H1 (cell line): ENCODE data around the gene IQCH. TPM values are rescaled to one million over a fixed set of nuclear protein-coding genes. Genes with fewer than 3 reads are reported as not detected.

Source experiments
- CHD7 ChIP-seq: fragments of 300-600 bp; sonication (generic); IDR thresholded peaks from 2 replicates; pipeline ENCODE4 v1.7.1; 2012; ENCODE audit warnings: low read length, moderate library complexity, mild to moderate bottlenecking, inconsistent platforms; ENCODE audit not compliant: insufficient replicate concordance
- polyA plus RNA-seq, 7 experiments: library from polyadenylated mRNA; depleted of rRNA in 3 of 7; stranded (reverse) in 5 of 7; unstranded in 2 of 7; fragments of >200 nt in 5 of 7; fragments of 200-250 nt in 2 of 7; gene quantifications; 1 replicate in 5 of 7; 2 replicates in 1 of 7; 4 replicates in 1 of 7; pipeline versions ENCODE4 v1.2.1 to v1.2.3, GENCODE V29; 2011 to 2013; ENCODE audit warnings: missing spikeins in 2 of 7, mixed read lengths in 2 of 7
- total RNA-seq: library from RNA; stranded (reverse); fragmentation: NEBNext Ultra II Directional; extraction: Animal tissue kit (Norgen Biotek cat#: 25700); gene quantifications from 2 replicates; pipeline ENCODE4 v1.2.1, GENCODE V29; 2021

The IQCH gene
- total and polyA plus RNA-seq, 2 of the 8 experiments (the other 6 are each of a cell fraction or from before 2014, with no cell fraction given): 0.60 to 1.9 TPM

- TF ChIP-seq CHD7: no peak
Measured at GRCh38 chr15:67542420-67543347, 288.1 kb downstream of the IQCH start, which contains the start of gene MAP2K5 (continued).
